ENCODE data around the gene COQ10A.

- TF ChIP-seq POLR2AphosphoS5 (IDR thresholded peaks at IDR 0.05; ENCODE audit: borderline replicate concordance, low read depth, low read length) (no peak), EZH2 (IDR thresholded peaks at IDR 0.05) (no peak), FOXP2 (optimal IDR thresholded peaks at IDR 0.05; ENCODE audit: control extremely low read depth, extremely low read length, insufficient read depth) (no peak)
Measured at GRCh38 chr12:56236985-56237384, 29.8 kb upstream of the COQ10A start.

Data from SK-N-MC (cell line).